GM19467 (cell line): ENCODE measurements around the gene TREML1.
"Not testable (repeated sequence)": the region's sequence is repeated elsewhere in the genome, so short reads cannot be mapped to it uniquely, and the experiment has no call there.

Source experiments
- ATAC-seq: cut with Tn5 transposase; IDR thresholded peaks from one replicate; pipeline ENCODE4 v1.9.1; 2021; ENCODE audit warnings: mild to moderate bottlenecking, moderate library complexity; ENCODE audit not compliant: unreplicated experiment

TREML1 gene

GRCh38 chr6:41153451-41153850 lies 696 bp downstream of the TREML1 start:
- ATAC-seq: no peak

GRCh38 chr6:41150671-41151070 lies 3.5 kb downstream of the TREML1 start:
- no peak for ATAC-seq

GRCh38 chr6:41147917-41148316 lies 6.2 kb downstream of the TREML1 start:
- no peak for ATAC-seq

GRCh38 chr6:41136911-41137310 lies 17.2 kb downstream of the TREML1 start:
- ATAC-seq: no peak

- no peak for ATAC-seq
Observed at GRCh38 chr6:41135062-41135832, 18.9 kb downstream of the TREML1 start.

- no peak for ATAC-seq
Observed at GRCh38 chr6:41132254-41132653, 21.9 kb downstream of the TREML1 start.

GRCh38 chr6:41125282-41125681 lies 28.9 kb downstream of the TREML1 start:
- no peak for ATAC-seq

GRCh38 chr6:41122918-41123317 lies 31.2 kb downstream of the TREML1 start:
- no peak for ATAC-seq

- ATAC-seq: no peak
Observed at GRCh38 chr6:41122373-41122772, 31.8 kb downstream of the TREML1 start.

- ATAC-seq: no peak
Observed at GRCh38 chr6:41120058-41120457, 34.1 kb downstream of the TREML1 start.

- no peak for ATAC-seq
Observed at GRCh38 chr6:41119508-41119907, 34.6 kb downstream of the TREML1 start.

GRCh38 chr6:41115027-41115426 lies 39.1 kb downstream of the TREML1 start:
- not testable (repeated sequence) for ATAC-seq

- ATAC-seq: no peak
Observed at GRCh38 chr6:41111017-41111416, 43.1 kb downstream of the TREML1 start.

- ATAC-seq: no peak
Observed at GRCh38 chr6:41103847-41104246, 50.3 kb downstream of the TREML1 start.

- no peak for ATAC-seq
Observed at GRCh38 chr6:41100871-41101287, 53.3 kb downstream of the TREML1 start.
